GM12874 (cell line): Measurements from ENCODE around the gene RAD51B.

ENCODE experiments used
- CTCF ChIP-seq: IDR thresholded peaks from 2 replicates; pipeline ENCODE4 v1.5.1; 2011; ENCODE audit warnings: low read depth, mild to moderate bottlenecking, control low read depth, low read length, moderate library complexity; ENCODE audit not compliant: insufficient read depth

The RAD51B gene

GRCh38 chr14:68363843-68364767 lies 544.5 kb downstream of the RAD51B start:
- no peak for TF ChIP-seq CTCF

- no peak for TF ChIP-seq CTCF
Measured at GRCh38 chr14:68364792-68365192, 545.2 kb downstream of the RAD51B start.

- no peak for TF ChIP-seq CTCF
Measured at GRCh38 chr14:68365228-68365627, 545.6 kb downstream of the RAD51B start.

- TF ChIP-seq CTCF = no peak
Measured at GRCh38 chr14:68366656-68367055, 547.1 kb downstream of the RAD51B start.

- no peak for TF ChIP-seq CTCF
Measured at GRCh38 chr14:68367536-68367935, 548.0 kb downstream of the RAD51B start.

GRCh38 chr14:68368850-68369249 lies 549.3 kb downstream of the RAD51B start:
- TF ChIP-seq CTCF = no peak

- TF ChIP-seq CTCF = no peak
Measured at GRCh38 chr14:68369281-68370056, 549.9 kb downstream of the RAD51B start.
